Aorta (tissue), 5 donors: Measurements from ENCODE around the gene MRPS27. TPM values are rescaled to one million over a fixed set of nuclear protein-coding genes. Genes with fewer than 3 reads are reported as not detected.

Source experiments
- ATAC-seq: fragments of 200-7000 bp; cut with Tn5 transposase; one replicate; pipeline ENCODE4 v1.9.1; 2022; ENCODE audit warnings: moderate library complexity; ENCODE audit not compliant: low FRiP score
- DNase-seq, 2 donors: peaks; one replicate each; pipeline ENCODE4 v3.0.0-alpha.2; 2020
- H3K27ac ChIP-seq, 2 donors: one replicate each; pipeline ENCODE4 v1.5.1; 2013; ENCODE audit warnings: low read length in 2 of 2, mild to moderate bottlenecking in 2 of 2, moderate library complexity in 2 of 2, control low read depth in 1 of 2, inconsistent platforms in 1 of 2, low read depth in 1 of 2
- H3K27me3 ChIP-seq, 2 donors: one replicate each; pipeline ENCODE4 v1.6.1; 2013; ENCODE audit warnings: control low read depth in 1 of 2, low read length in 1 of 2, mild to moderate bottlenecking in 1 of 2, moderate library complexity in 1 of 2; ENCODE audit not compliant: insufficient read depth in 2 of 2, control insufficient read depth in 1 of 2
- H3K36me3 ChIP-seq, 2 donors: one replicate each; pipeline ENCODE4 v1.6.1; 2013; ENCODE audit warnings: control low read depth in 1 of 2, low read length in 1 of 2, mild to moderate bottlenecking in 1 of 2; ENCODE audit not compliant: insufficient read depth in 2 of 2, control insufficient read depth in 1 of 2
- H3K4me1 ChIP-seq, 2 donors: one replicate each; pipeline ENCODE4 v1.6.1; 2013; ENCODE audit warnings: low read length in 2 of 2, control low read depth in 1 of 2, mild to moderate bottlenecking in 1 of 2, moderate library complexity in 1 of 2; ENCODE audit not compliant: insufficient read depth in 2 of 2, control insufficient read depth in 1 of 2
- H3K4me3 ChIP-seq, 2 donors: one replicate each; pipeline ENCODE4 v1.5.1; 2013; ENCODE audit warnings: low read length in 2 of 2, control low read depth in 1 of 2, mild to moderate bottlenecking in 1 of 2
- H3K9me3 ChIP-seq: one replicate; pipeline ENCODE4 v1.6.1; 2013; ENCODE audit warnings: mild to moderate bottlenecking, low read length; ENCODE audit not compliant: control insufficient read depth
- WGBS, 2 donors: extraction: QIAGEN DNeasy Blood & Tissue Kit; methylation state at CpG; one replicate each; pipeline ENCODE4 v1.1.7; 2013; 5-methylcytosine and 5-hydroxymethylcytosine counted together
- intact Hi-C, 2 donors: fragments of 100-400 bp; cut with DNase I; formaldehyde crosslinking; loops; one replicate each; pipeline versions ENCODE4 v1.14.2 to v1.15.0; 2022
- polyA plus RNA-seq, 2 donors: library from polyadenylated mRNA; stranded (reverse); fragments of 200-250 nt; gene quantifications; one replicate each; pipeline ENCODE4 v1.2.3, GENCODE V29; 2013
- total RNA-seq, 2 donors: library from RNA; stranded (reverse); fragmentation: NEBNext Ultra II Directional; extraction: Animal tissue kit (Norgen Biotek cat#: 25700); gene quantifications; one replicate each; pipeline ENCODE4 v1.2.1, GENCODE V29; 2021
- donor health status: healthy with polysubstance abuse.
- donor health status: Bipolar disorder and iron deficiency.
- donor health status: DM: no; HTN: no; CAD: no.
- donor health status: DM: no; HTN: no; CAD: no.
- donor health status: DM: yes; HTN: yes; CAD: no.

Gene MRPS27
- total and polyA plus RNA-seq, 4 donors, result 22.5 to 42.1 (median 34.7) TPM

GRCh38 chr5:72241346-72242003 is 78.6 kb downstream of the MRPS27 start:
- Histone ChIP-seq H3K36me3 (no peaks in the 10 kb centered on the region), H3K27me3 (no peaks in the 10 kb centered on the region), H3K4me3 (no peak overlapping the region), H3K4me1 (peaks cover 9 to 21% of the 10 kb centered on the region in 2 donors), H3K9me3 (no peaks in the 10 kb centered on the region), H3K27ac (peak overlapping the region in 1 of 2 donors; percentile 44)
- intact Hi-C loops, result no loop called here
- 40 to 49% methylated on average over 5 of the region's 5 CpGs for WGBS, 2 donors
- no peak for ATAC-seq
- no peak for DNase-seq

GRCh38 chr5:72238712-72239445 is 81.2 kb downstream of the MRPS27 start:
- peaks cover 7 to 18% of the 10 kb centered on the region in 2 donors for H3K4me1 ChIP-seq
- no peak for DNase-seq
- intact Hi-C loops, result no loop called here
- no peaks in the 10 kb centered on the region for H3K27me3 ChIP-seq
- ATAC-seq, result no peak
- H3K36me3 ChIP-seq, result no peaks in the 10 kb centered on the region
- H3K27ac ChIP-seq, result no peak overlapping the region
- no peak overlapping the region for H3K4me3 ChIP-seq
- no peaks in the 10 kb centered on the region for H3K9me3 ChIP-seq
- 93 to 95% methylated on average over 5 of the region's 5 CpGs for WGBS, 2 donors

DNA sequence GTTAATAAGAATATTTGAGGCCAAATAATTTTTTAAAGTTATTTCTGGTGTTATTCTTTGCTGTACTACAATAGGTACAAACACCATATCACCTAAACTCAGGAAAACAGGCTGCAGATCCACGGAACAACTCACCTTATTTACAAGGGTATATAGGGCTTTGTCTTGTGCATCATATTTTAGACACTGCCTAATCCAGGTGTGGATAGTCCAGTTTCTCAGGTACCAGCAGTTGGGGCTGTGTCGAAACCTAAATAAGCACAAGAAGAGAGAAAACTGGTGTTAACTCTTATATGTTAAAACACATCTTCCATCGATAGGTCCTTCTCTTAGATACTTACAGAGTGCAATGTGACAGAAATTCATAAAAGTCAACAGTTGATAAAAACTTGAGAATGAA is 82.2 kb downstream of the MRPS27 start:
- intact Hi-C loops, result no loop called here

DNA sequence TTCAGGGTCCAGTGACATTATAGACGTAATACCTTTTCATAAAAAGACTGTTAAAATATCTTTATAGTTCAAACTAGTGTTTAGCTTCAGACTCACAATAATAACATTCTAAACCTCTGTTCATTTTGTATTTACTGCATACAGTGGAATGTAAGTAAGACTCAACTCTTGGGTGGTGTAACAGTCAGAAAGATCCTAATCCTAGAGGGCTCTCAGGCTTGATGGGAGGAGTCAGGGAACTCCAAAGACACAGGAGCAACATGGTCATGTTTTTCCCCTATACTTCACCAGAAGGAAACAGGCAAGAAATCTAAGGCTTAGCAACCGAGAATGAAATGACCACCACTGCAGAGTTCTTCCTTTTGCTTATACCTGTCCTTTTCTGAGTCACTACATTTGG is 82.6 kb downstream of the MRPS27 start:
- DNase-seq, result no peak
- no peak for ATAC-seq
- 91 to 97% methylated on average over 2 of the region's 2 CpGs for WGBS, 2 donors
- no peaks in the 10 kb centered on the region for H3K36me3 ChIP-seq
- peaks cover 9 to 22% of the 10 kb centered on the region in 2 donors for H3K4me1 ChIP-seq
- no peaks in the 10 kb centered on the region for H3K9me3 ChIP-seq
- no peak overlapping the region for H3K27ac ChIP-seq
- intact Hi-C loops, result no loop called here
- H3K27me3 ChIP-seq, result no peaks in the 10 kb centered on the region
- H3K4me3 ChIP-seq, result no peak overlapping the region

More for the DNA sequence above, 82.2 kb downstream of the MRPS27 start:
- Histone ChIP-seq H3K27ac (no peak overlapping the region), H3K4me3 (no peak overlapping the region), H3K9me3 (no peaks in the 10 kb centered on the region), H3K4me1 (peaks cover 8 to 18% of the 10 kb centered on the region in 2 donors), H3K27me3 (no peaks in the 10 kb centered on the region), H3K36me3 (no peaks in the 10 kb centered on the region)
- DNase-seq (no peak), ATAC-seq (no peak)
- WGBS, 2 donors, result 96 to 97% methylated on average over 3 of the region's 3 CpGs

- no peak for ATAC-seq
- H3K4me3 ChIP-seq, result no peak overlapping the region
- 91 to 97% methylated on average over 1 of the region's 1 CpG for WGBS, 2 donors
Observed at GRCh38 chr5:72235725-72236124, 84.3 kb downstream of the MRPS27 start.

DNA sequence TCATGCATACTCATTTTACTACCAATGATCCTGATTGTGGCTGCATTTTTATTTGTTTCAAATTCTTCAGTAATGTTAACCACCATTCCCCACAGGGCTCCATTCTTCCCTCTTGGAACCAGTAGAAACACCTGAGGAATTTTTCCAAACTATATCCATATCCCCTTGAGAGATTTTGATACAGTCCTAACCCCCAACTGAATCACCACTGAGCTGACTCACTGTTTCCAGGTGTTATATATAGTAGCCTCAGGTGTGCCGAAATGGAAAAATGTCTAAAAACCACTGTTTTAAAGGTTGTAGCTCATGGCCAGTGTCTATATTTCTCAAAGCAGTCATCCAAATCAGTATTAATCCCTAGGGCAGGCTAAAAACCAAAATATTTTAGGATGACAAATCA is 85.2 kb downstream of the MRPS27 start:
- no peak overlapping the region for H3K4me3 ChIP-seq
- H3K4me1 ChIP-seq, result peaks cover 10 to 15% of the 10 kb centered on the region in 2 donors
- no peaks in the 10 kb centered on the region for H3K9me3 ChIP-seq
- no peaks in the 10 kb centered on the region for H3K27me3 ChIP-seq
- no peak for ATAC-seq
- DNase-seq, result no peak
- no peaks in the 10 kb centered on the region for H3K36me3 ChIP-seq
- WGBS, 2 donors, result 72 to 73% methylated on average over 1 of the region's 1 CpG
- intact Hi-C loops, result no loop called here
- peak overlapping the region in 1 of 2 donors; percentile 57 for H3K27ac ChIP-seq

More at GRCh38 chr5:72235725-72236124, 84.3 kb downstream of the MRPS27 start:
- Histone ChIP-seq H3K27ac (no peak overlapping the region), H3K27me3 (no peaks in the 10 kb centered on the region), H3K36me3 (no peaks in the 10 kb centered on the region), H3K9me3 (no peaks in the 10 kb centered on the region), H3K4me1 (peaks cover 10 to 15% of the 10 kb centered on the region in 2 donors)
- no peak for DNase-seq
- intact Hi-C loops, result no loop called here

GRCh38 chr5:72234265-72234700 is 85.8 kb downstream of the MRPS27 start:
- no peak overlapping the region for H3K4me3 ChIP-seq
- H3K4me1 ChIP-seq, result peaks cover 10 to 12% of the 10 kb centered on the region in 2 donors
- no peaks in the 10 kb centered on the region for H3K27me3 ChIP-seq
- no peaks in the 10 kb centered on the region for H3K36me3 ChIP-seq
- no peak overlapping the region for H3K27ac ChIP-seq
- peak; percentile 60 for ATAC-seq
- no peaks in the 10 kb centered on the region for H3K9me3 ChIP-seq
- DNase-seq, result no peak
- intact Hi-C loops, result no loop called here

GRCh38 chr5:72233835-72234234 is 86.2 kb downstream of the MRPS27 start:
- Histone ChIP-seq H3K4me1 (peaks cover 10 to 12% of the 10 kb centered on the region in 2 donors), H3K4me3 (no peak overlapping the region), H3K27me3 (no peaks in the 10 kb centered on the region), H3K9me3 (no peaks in the 10 kb centered on the region), H3K27ac (no peak overlapping the region), H3K36me3 (no peaks in the 10 kb centered on the region)
- intact Hi-C loops, result no loop called here
- DNase-seq (no peak), ATAC-seq (no peak)
- 32 to 55% methylated on average over 1 of the region's 1 CpG for WGBS, 2 donors

GRCh38 chr5:72232838-72233237 is 87.2 kb downstream of the MRPS27 start:
- intact Hi-C loops, result no loop called here
- Histone ChIP-seq H3K36me3 (no peaks in the 10 kb centered on the region), H3K4me3 (no peak overlapping the region), H3K9me3 (no peaks in the 10 kb centered on the region), H3K27me3 (no peaks in the 10 kb centered on the region), H3K27ac (peak overlapping the region in 1 of 2 donors; percentile 10), H3K4me1 (peaks cover 10 to 12% of the 10 kb centered on the region in 2 donors)
- 21 to 34% methylated on average over 2 of the region's 2 CpGs for WGBS, 2 donors
- ATAC-seq, result no peak
- DNase-seq, result no peak
